Activated CD4-positive, alpha-beta T cell treated with anti-CD3 and anti-CD28 coated beads, Interleukin-10, Interleukin-2, amounts not matched to agents 100 ng/mL and 50 ng/mL, durations not matched to agents 16 hours and 8 hours (primary cell): ENCODE results near the gene MEIS2.

Source experiments
- DNase-seq: peaks from one replicate; pipeline ENCODE4 v3.0.0-alpha.2; 2020

Gene MEIS2

GRCh38 chr15:37112171-37112570 lies 11.8 kb upstream of the MEIS2 start:
- no peak for DNase-seq

- DNase-seq: no peak
These were observed 11.0 kb upstream of the MEIS2 start for GRCh38 chr15:37111427-37111717.

- DNase-seq: no peak
These were observed 9.7 kb upstream of the MEIS2 start for GRCh38 chr15:37109872-37110572.

- no peak for DNase-seq
These were observed 9.0 kb upstream of the MEIS2 start for GRCh38 chr15:37109168-37109871.

GRCh38 chr15:37108381-37109167 lies 8.2 kb upstream of the MEIS2 start:
- no peak for DNase-seq

GRCh38 chr15:37107744-37108380 lies 7.5 kb upstream of the MEIS2 start:
- DNase-seq: no peak

- DNase-seq: no peak
These were observed 6.9 kb upstream of the MEIS2 start for GRCh38 chr15:37107071-37107743.

- DNase-seq: no peak
These were observed 6.2 kb upstream of the MEIS2 start for GRCh38 chr15:37106490-37107001.

GRCh38 chr15:37105889-37106288 lies 5.5 kb upstream of the MEIS2 start:
- DNase-seq: no peak

GRCh38 chr15:37105029-37105428 lies 4.7 kb upstream of the MEIS2 start:
- DNase-seq: no peak

- DNase-seq: no peak
These were observed 4.2 kb upstream of the MEIS2 start for GRCh38 chr15:37104424-37104981.

- no peak for DNase-seq
These were observed 3.4 kb upstream of the MEIS2 start for GRCh38 chr15:37103475-37104423.

- no peak for DNase-seq
These were observed 2.8 kb upstream of the MEIS2 start for GRCh38 chr15:37103163-37103435.

GRCh38 chr15:37102305-37103162 lies 2.2 kb upstream of the MEIS2 start:
- no peak for DNase-seq

GRCh38 chr15:37101980-37102304 lies 1.6 kb upstream of the MEIS2 start:
- DNase-seq: no peak

GRCh38 chr15:37100966-37101215 lies 542 bp upstream of the MEIS2 start:
- DNase-seq: peak; percentile 12

- DNase-seq: no peak
These were observed 835 bp downstream of the MEIS2 start for GRCh38 chr15:37099319-37100108.

- peak; percentile 5 for DNase-seq
These were observed 1.7 kb downstream of the MEIS2 start for GRCh38 chr15:37098468-37099318.
